ENCODE data around the gene SRSF10.

The SRSF10 gene

GRCh38 chr1:23979881-23980727 is at the start of gene SRSF10:
Gene SRSF10, minus strand, starts transcription at chr1:23980327. Its CDS starts 72 bp downstream, at chr1:23980255.
- ChIA-PET CTCF (no interaction called here), POLR2A (interaction anchor here (0.6 kb wide), 1 partner anchor 66 kb away, joined by 3 read pairs; no protein-coding TSS in a partner anchor)
- DNase-seq (ENCODE audit: extremely low spot score): peak; percentile 97
- no peak for TF ChIP-seq CTCF (IDR thresholded peaks at IDR 0.05; ENCODE audit: control extremely low read depth, extremely low read depth, low read depth, missing control alignments)

- TF ChIP-seq CTCF (IDR thresholded peaks at IDR 0.05; ENCODE audit: control extremely low read depth, extremely low read depth, low read depth, missing control alignments): peak; percentile 67
- CTCF ChIA-PET: interaction anchor here (0.6 to 1.9 kb wide), 19 partner anchors 9 to 256 kb away, joined by 3 to 9 read pairs (median 4); partner anchors contain the start of genes HMGCL and MYOM3
- POLR2A ChIA-PET: interaction anchor here (0.6 kb wide), 1 partner anchor 16 kb away, joined by 5 read pairs; no protein-coding TSS in a partner anchor
- DNase-seq (ENCODE audit: extremely low spot score): peak; percentile 54
These were observed 47.8 kb upstream of the SRSF10 start for GRCh38 chr1:24027838-24028468.

- ChIA-PET CTCF (interaction anchor here (2.0 kb wide), 1 partner anchor 11 kb away, joined by 6 read pairs; no protein-coding TSS in a partner anchor), POLR2A (no interaction called here)
- no peak for DNase-seq (ENCODE audit: extremely low spot score)
- TF ChIP-seq CTCF (IDR thresholded peaks at IDR 0.05; ENCODE audit: control extremely low read depth, extremely low read depth, low read depth, missing control alignments): no peak
These were observed 42.6 kb upstream of the SRSF10 start for GRCh38 chr1:24022581-24023361.

- no peak for DNase-seq (ENCODE audit: extremely low spot score)
- no peak for TF ChIP-seq CTCF (IDR thresholded peaks at IDR 0.05; ENCODE audit: control extremely low read depth, extremely low read depth, low read depth, missing control alignments)
- CTCF ChIA-PET: interaction anchor here (1.2 to 2.0 kb wide), 2 partner anchors 10 to 211 kb away, joined by 4 to 6 read pairs; no protein-coding TSS in a partner anchor
- POLR2A ChIA-PET: no interaction called here
These were observed 41.5 kb upstream of the SRSF10 start for GRCh38 chr1:24021403-24022266.

- ChIA-PET CTCF (interaction anchor here (1.0 to 1.3 kb wide), 2 partner anchors 18 to 27 kb away, joined by 3 to 4 read pairs; no protein-coding TSS in a partner anchor), POLR2A (no interaction called here)
- DNase-seq (ENCODE audit: extremely low spot score): no peak
- no peak for TF ChIP-seq CTCF (IDR thresholded peaks at IDR 0.05; ENCODE audit: control extremely low read depth, extremely low read depth, low read depth, missing control alignments)
These were observed 40.3 kb upstream of the SRSF10 start for GRCh38 chr1:24020470-24020869.

Measured in GM10248 (cell line).